NCI-H2081 treated with DMSO at 0.1 percent for 48 hours (cell line): ENCODE data around the gene ATP6V1C2.
"Not testable (repeated sequence)": the region's sequence is repeated elsewhere in the genome, so short reads cannot be mapped to it uniquely, and the experiment has no call there.

Source experiments
- DNase-seq: peaks from one replicate; lab custom pipeline; 2025; lab: John Stamatoyannopoulos, UW

Gene ATP6V1C2

GRCh38 chr2:10770956-10771750, 49.7 kb downstream of the ATP6V1C2 start:
- no peak for DNase-seq

- no peak for DNase-seq
Measured at GRCh38 chr2:10771786-10772185, 50.4 kb downstream of the ATP6V1C2 start.

DNA sequence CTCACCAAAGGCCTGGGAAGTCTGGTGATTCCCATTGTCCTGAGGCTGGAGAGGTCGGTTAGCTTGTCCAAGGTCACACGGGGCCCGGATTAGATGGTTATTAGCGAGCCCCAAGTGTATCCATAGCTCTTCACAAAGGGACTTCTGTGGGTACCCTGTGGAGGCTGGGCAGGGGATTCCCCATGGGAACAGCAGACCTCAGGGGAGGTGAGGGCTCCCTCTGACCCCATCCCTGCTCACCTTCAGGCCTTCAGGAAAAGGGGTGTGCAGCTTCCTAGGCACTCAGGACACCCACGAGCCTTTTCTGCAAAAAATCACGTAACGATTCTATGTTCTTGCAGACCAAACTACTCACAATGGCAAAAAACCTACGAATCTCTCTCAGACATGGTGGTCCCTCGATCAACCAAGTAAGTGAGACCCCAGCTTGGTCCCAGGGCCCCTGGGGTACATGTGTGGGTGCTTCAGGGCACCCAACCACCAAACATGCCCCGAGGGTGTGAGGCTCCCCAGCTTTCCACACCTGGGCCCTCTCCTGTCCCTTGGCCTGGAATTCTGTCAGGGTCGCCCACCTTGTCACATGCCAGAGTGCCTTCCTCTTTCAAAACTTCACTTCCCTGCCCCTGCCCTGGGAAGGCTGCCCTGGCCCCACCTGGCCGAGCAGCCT, 50.9 kb downstream of the ATP6V1C2 start:
- no peak for DNase-seq

GRCh38 chr2:10772868-10773215, 51.4 kb downstream of the ATP6V1C2 start:
- no peak for DNase-seq

DNA sequence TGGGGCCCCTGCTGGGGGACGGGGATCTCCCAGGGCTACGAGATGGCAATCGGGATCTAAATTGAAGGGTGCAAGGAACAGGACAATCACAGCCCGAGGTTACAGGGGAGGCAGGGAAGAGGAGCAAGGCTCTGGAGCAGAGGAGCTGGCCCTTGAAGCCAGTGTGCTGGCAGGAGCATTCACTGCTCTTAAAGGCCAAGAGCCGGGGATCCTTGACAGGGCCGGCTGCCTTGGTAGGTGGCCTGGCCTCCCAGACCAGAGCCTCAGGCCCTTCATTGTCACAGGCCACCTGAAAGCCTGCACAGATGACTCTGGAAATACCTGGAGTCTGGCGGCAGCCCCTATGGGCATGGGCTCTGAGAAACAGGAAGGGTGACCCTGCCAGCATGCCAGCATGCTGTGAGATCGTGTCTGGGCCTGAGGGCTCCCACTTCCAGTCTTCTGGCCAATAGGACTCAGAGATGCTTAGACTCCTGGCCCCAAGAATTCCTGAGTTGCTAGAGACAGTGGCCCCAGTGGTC, 52.5 kb downstream of the ATP6V1C2 start:
- no peak for DNase-seq

DNA sequence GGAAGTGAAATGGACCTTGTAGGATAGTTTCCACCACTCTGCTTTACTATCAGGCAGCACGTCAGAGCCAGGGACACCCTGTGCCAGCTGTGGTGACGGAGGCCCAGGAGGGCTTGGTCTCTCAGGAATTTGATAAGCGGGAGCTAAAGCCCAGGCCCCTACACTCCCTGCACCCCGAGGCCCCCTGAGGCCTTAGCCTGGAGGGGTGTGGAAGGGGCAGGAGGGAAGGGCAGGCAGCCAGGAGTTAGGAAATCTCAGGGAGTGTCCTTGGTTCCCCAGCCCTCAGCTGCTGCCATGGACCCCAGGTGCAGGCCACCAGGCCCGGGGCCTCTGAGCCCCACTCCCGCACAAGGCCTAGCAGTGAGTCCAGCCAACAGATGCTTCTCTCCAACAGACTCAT, 53.0 kb downstream of the ATP6V1C2 start:
- no peak for DNase-seq

- DNase-seq = no peak
Measured at GRCh38 chr2:10775021-10775780, 53.8 kb downstream of the ATP6V1C2 start.

GRCh38 chr2:10775831-10776230, 54.4 kb downstream of the ATP6V1C2 start:
- no peak for DNase-seq

GRCh38 chr2:10776231-10776977, 55.0 kb downstream of the ATP6V1C2 start:
- no peak for DNase-seq

- DNase-seq = no peak
Measured at GRCh38 chr2:10777111-10777841, 55.8 kb downstream of the ATP6V1C2 start.

DNA sequence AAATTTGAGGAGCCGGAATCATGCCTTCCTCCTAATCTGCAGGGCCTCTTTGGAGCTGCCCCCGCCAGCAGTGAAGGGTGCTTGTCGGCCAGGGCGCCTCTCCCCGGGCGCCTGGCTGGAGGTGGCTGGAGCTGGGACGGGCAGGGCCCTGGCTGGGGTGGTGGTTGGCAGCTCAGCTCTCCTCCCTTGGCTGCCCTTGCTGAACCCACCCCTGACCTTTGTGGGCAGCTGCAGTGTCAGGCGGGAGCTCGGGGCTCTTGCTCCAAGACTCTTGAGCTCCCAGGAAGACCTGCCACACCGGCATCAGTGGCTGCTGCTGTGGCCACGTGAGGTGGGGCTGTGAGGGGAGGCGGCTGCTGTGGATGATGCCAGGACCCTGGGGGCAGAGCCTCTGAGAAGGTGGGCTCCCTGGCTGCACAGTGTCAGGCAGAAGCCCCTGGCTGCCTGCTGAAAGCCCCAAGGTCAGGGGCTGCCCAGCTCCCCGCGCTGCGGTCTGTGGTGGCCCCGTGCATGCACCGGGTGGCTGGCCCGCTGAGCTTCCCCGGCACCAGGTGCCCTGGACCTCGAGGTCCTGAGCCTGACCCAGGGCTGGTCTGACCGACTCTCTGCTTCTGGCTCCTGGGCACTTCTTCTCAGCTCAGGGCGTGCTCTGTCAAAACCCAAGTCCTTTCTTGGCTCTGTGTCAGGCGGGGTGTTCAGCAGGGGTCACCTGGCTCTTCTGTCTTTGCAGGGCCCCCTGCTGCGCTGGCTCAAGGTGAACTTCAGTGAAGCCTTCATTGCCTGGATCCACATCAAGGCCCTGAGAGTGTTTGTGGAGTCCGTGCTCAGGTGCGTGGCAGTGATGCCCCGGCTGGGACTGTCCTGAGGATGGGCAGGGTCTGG, 56.7 kb downstream of the ATP6V1C2 start:
- no peak for DNase-seq

DNA sequence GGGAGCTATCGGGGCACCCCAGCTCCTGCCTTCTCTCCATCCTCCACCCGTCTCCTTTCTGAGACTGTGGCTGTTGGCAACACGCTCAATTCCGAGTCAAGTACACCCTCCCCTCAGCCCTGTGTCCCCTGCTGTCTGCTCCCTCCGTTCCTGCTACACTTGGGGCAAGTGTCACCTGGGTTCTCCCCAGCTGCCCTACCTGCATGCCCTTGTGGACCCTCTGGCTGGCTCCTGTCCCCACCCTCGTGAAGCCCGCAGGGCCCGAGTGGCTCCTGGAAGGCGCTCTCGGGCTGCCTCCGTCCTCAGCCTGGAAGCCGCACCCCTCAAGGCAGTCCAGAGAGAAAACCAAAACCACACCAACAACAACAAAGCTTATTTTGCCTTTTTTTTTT, 57.3 kb downstream of the ATP6V1C2 start:
- DNase-seq = no peak

DNA sequence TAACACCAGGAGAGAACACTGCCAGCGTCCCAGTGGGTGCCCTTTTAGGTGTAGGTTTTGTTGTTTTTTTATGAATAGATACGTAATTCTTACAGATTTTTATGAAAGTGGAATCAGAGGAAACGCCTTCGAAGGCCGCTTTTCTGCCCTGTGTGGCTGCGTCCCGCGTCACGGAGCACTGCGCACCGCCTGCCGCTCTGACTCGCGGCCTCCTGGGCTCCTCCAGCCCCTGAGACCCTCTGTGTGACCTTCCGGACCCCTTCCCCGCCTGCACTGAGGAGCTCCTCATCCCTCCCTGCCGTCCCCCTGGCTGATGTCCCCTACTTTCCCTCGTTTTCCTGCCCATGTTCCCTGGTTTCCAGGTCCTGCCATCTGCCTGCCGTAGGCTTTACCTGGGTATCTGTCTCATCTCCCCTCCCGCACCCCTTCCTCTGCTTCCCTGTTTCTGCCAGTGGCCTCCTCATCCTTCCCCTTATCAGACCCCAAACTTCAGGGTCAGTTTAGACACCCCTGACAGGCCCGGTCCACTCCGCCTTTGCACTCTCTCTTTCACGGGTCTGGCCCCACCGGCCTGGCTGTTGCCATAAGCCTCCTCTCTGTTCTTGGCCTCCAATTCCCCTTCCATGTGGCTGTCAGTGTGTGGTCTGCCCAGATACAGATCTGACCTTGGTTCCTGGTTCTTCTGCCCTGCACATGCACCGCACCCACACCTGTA, 58.5 kb downstream of the ATP6V1C2 start:
- DNase-seq = no peak

DNA sequence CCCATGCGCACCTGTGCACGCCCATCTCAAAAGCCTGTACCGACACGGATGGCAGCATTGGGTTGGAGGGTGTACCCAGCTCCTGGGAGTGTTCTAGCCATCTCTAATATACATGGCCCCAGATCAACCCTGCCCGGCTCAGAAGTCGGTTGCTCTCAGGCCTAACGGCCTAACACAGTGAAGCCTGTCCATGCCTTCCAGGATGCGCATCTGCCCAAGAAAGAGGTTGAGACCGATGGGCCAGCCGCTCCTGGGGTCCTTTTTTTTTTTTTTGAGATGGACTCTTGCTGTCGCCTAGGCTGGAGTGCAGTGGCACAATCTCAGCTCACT, 59.0 kb downstream of the ATP6V1C2 start:
- DNase-seq = no peak

DNA sequence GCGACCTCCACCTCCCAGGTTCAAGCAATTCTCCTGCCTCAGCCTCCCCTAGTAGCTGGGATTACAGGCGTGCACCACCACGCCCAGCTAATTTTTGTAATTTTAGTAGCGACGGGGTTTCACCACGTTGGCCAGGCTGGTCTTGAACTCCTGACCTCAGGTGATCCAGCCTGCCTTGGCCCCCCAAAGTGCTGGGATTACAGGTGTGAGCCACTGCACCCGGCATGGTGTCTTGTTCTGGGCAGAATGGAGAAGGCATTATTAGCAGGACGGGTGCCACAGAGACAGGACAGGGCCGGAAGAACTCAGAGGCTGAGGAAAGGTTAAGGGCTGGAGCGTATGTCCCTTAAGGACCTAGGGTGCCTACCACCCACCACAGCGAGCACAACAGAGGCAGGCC, 59.4 kb downstream of the ATP6V1C2 start:
- not testable (repeated sequence) for DNase-seq

DNA sequence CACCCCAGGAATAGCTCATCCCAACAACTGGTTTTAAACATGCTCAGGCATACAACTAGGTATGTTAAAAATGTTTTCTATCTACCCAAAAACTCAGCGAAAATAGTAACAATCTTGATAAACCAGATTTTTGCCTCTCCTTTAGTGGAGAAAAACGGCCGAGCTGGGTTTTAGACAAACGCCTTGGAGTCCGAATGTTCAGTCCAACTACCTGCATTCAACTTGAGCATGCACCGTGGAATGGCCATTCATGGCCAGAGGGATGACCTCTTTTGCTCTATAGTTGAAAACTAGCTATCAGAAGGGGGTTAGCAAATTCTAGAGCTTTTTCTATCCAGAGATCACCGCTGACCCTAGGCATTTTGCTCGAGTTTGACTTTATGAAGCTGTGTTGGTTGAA, 60.3 kb downstream of the ATP6V1C2 start:
- DNase-seq = no peak

DNA sequence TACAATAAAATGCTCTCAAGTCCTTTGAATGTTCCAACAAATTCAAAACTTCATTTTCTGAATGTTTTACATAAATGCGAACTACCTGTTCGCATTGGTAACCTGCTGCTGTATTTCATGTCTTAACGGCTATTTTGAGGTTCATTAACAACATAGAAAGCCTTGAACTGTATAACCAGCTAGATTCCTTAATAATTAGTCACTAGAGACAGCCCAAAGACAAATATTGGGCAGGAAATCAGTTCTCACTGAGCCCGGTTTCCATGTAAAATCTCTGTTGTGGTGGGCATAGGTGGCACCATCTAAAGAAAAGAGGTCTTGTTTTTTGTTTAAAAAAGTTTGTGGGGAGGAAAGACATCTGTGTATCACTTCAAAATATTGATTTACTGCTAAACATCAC, 62.0 kb downstream of the ATP6V1C2 start:
- DNase-seq = no peak

DNA sequence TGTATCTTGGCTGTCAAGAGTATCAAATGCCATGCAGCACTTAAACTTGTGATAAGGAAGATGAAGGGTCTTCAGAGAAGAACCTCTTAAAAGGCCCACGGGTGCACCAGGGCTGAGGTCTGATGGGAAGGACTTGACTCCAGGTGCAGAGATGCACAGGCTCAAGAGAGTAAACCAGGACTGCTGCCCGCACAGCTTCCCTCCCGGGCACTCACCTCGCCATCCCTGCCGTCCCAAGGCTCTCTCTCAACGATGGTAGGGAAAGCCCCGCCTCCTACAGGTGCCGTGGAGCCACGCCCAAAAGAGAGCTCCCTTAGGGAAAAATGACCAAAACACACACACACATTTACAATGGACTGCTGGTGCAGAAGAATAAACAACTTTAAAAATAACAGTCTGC, 63.3 kb downstream of the ATP6V1C2 start:
- no peak for DNase-seq

GRCh38 chr2:10785260-10785659, 63.8 kb downstream of the ATP6V1C2 start:
- DNase-seq = no peak
